ENCODE measurements around the gene FAM83D. TPM values are rescaled to one million over a fixed set of nuclear protein-coding genes. Genes with fewer than 3 reads are reported as not detected.

FAM83D gene
- polyA plus RNA-seq, 1 donor = 20.0 TPM

Other genes starting within 250 kb of the FAM83D start
- 1.6 TPM for gene SLC32A1, start 201.9 kb upstream of the FAM83D start, polyA plus RNA-seq (ENCODE audit: insufficient read length)
- 10.6 TPM for gene ACTR5, start 178.0 kb upstream of the FAM83D start, polyA plus RNA-seq (ENCODE audit: insufficient read length)
- 6.9 TPM for gene PPP1R16B, start 120.7 kb upstream of the FAM83D start, polyA plus RNA-seq (ENCODE audit: insufficient read length)
- 19.9 TPM for gene DHX35, start 35.9 kb downstream of the FAM83D start, polyA plus RNA-seq (ENCODE audit: insufficient read length)

All from left kidney (tissue), 1 donor.